T-helper 17 cell (primary cell): ENCODE measurements around the gene MSI2. TPM values are rescaled to one million over a fixed set of nuclear protein-coding genes. Genes with fewer than 3 reads are reported as not detected.

Source experiments
- ATAC-seq: fragments of 150-1000 bp; cut with Tn5 transposase; 2 replicates; pipeline ENCODE4 v1.10.0; 2021; ENCODE audit warnings: mild to moderate bottlenecking, moderate library complexity
- DNase-seq, 3 donors: peaks; one replicate each; pipeline versions ENCODE4 v3.0.0 to v3.0.0-alpha.2; 2020 to 2021
- H3K9me3 ChIP-seq: one replicate; pipeline ENCODE4 v1.7.0; 2013; ENCODE audit warnings: low read length, mild to moderate bottlenecking; ENCODE audit not compliant: control insufficient read depth, poor library complexity, severe bottlenecking
- H3K27ac Mint-ChIP-seq: one replicate; pipeline ENCODE4 v1.8.0; 2022; ENCODE audit warnings: mild to moderate bottlenecking, moderate library complexity, mixed read lengths
- H3K27me3 Mint-ChIP-seq: one replicate; pipeline ENCODE4 v1.8.0; 2022; ENCODE audit warnings: mixed read lengths
- H3K36me3 Mint-ChIP-seq: one replicate; pipeline ENCODE4 v1.8.0; 2022; ENCODE audit warnings: low read depth, mixed read lengths
- H3K4me1 Mint-ChIP-seq: one replicate; pipeline ENCODE4 v1.8.0; 2022; ENCODE audit warnings: mild to moderate bottlenecking, mixed read lengths
- H3K4me3 Mint-ChIP-seq: one replicate; pipeline ENCODE4 v1.8.0; 2022; ENCODE audit warnings: mild to moderate bottlenecking, moderate library complexity, mixed read lengths
- total RNA-seq, 4 donors: library from RNA in 2 of 4; stranded (reverse) in 2 of 4; gene quantifications; one replicate each; pipeline ENCODE4 v1.2.3 and lab custom pipeline; 2022 to 2026

MSI2 gene
- total RNA-seq, 2 donors from 2014 or later, result 148 to 151 TPM

GRCh38 chr17:57357830-57358430, 101.6 kb downstream of the MSI2 start:
- H3K9me3 ChIP-seq, result no peaks in the 10 kb centered on the region
- no peaks in the 10 kb centered on the region for H3K27me3 Mint-ChIP-seq
- ATAC-seq (no peak), DNase-seq (no peak)
- no peaks in the 10 kb centered on the region for H3K36me3 Mint-ChIP-seq
- H3K27ac Mint-ChIP-seq, result no peak overlapping the region
- peaks cover 44% of the 10 kb centered on the region for H3K4me1 Mint-ChIP-seq
- H3K4me3 Mint-ChIP-seq, result no peak overlapping the region

GRCh38 chr17:57360266-57360665, 103.9 kb downstream of the MSI2 start:
- Mint-ChIP-seq H3K27me3 (no peaks in the 10 kb centered on the region), H3K4me1 (peaks cover 30% of the 10 kb centered on the region), H3K27ac (peak overlapping the region; percentile 19), H3K36me3 (no peaks in the 10 kb centered on the region), H3K4me3 (no peak overlapping the region)
- ATAC-seq (no peak), DNase-seq (no peak)
- H3K9me3 ChIP-seq, result no peaks in the 10 kb centered on the region

- ATAC-seq (no peak), DNase-seq (no peak)
- peaks cover 2% of the 10 kb centered on the region for H3K36me3 Mint-ChIP-seq
- H3K4me1 Mint-ChIP-seq, result peaks cover 19% of the 10 kb centered on the region
- no peak overlapping the region for H3K27ac Mint-ChIP-seq
- no peaks in the 10 kb centered on the region for H3K9me3 ChIP-seq
- no peak overlapping the region for H3K4me3 Mint-ChIP-seq
- H3K27me3 Mint-ChIP-seq, result no peaks in the 10 kb centered on the region
Observed at GRCh38 chr17:57362797-57363556, 106.7 kb downstream of the MSI2 start.

GRCh38 chr17:57363580-57363979, 107.3 kb downstream of the MSI2 start:
- Mint-ChIP-seq H3K4me3 (no peak overlapping the region), H3K27ac (no peak overlapping the region), H3K27me3 (no peaks in the 10 kb centered on the region), H3K36me3 (peaks cover 2% of the 10 kb centered on the region), H3K4me1 (peaks cover 17% of the 10 kb centered on the region)
- no peak for DNase-seq
- no peak for ATAC-seq
- H3K9me3 ChIP-seq, result no peaks in the 10 kb centered on the region

GRCh38 chr17:57363998-57364643, 107.8 kb downstream of the MSI2 start:
- H3K36me3 Mint-ChIP-seq, result peaks cover 2% of the 10 kb centered on the region
- H3K27ac Mint-ChIP-seq, result no peak overlapping the region
- peaks cover 21% of the 10 kb centered on the region for H3K4me1 Mint-ChIP-seq
- no peaks in the 10 kb centered on the region for H3K27me3 Mint-ChIP-seq
- ATAC-seq (no peak), DNase-seq (no peak)
- H3K9me3 ChIP-seq, result no peaks in the 10 kb centered on the region
- H3K4me3 Mint-ChIP-seq, result no peak overlapping the region

- no peaks in the 10 kb centered on the region for H3K9me3 ChIP-seq
- Mint-ChIP-seq H3K4me1 (peaks cover 23% of the 10 kb centered on the region), H3K36me3 (peaks cover 2% of the 10 kb centered on the region), H3K4me3 (peak overlapping the region; percentile 5), H3K27me3 (no peaks in the 10 kb centered on the region), H3K27ac (no peak overlapping the region)
- ATAC-seq, result no peak
- no peak for DNase-seq
Observed at GRCh38 chr17:57365420-57365819, 109.1 kb downstream of the MSI2 start.

GRCh38 chr17:57366177-57366557, 109.8 kb downstream of the MSI2 start:
- H3K36me3 Mint-ChIP-seq, result peaks cover 2% of the 10 kb centered on the region
- DNase-seq (no peak), ATAC-seq (no peak)
- H3K27ac Mint-ChIP-seq, result no peak overlapping the region
- H3K9me3 ChIP-seq, result no peaks in the 10 kb centered on the region
- H3K27me3 Mint-ChIP-seq, result no peaks in the 10 kb centered on the region
- H3K4me3 Mint-ChIP-seq, result no peak overlapping the region
- H3K4me1 Mint-ChIP-seq, result peaks cover 23% of the 10 kb centered on the region

- no peak overlapping the region for H3K27ac Mint-ChIP-seq
- no peaks in the 10 kb centered on the region for H3K9me3 ChIP-seq
- peaks cover 2% of the 10 kb centered on the region for H3K36me3 Mint-ChIP-seq
- H3K4me1 Mint-ChIP-seq, result peaks cover 23% of the 10 kb centered on the region
- no peak overlapping the region for H3K4me3 Mint-ChIP-seq
- DNase-seq, result no peak
- ATAC-seq, result no peak
- no peaks in the 10 kb centered on the region for H3K27me3 Mint-ChIP-seq
Observed at GRCh38 chr17:57366558-57367351, 110.4 kb downstream of the MSI2 start.

GRCh38 chr17:57368637-57369336, 112.5 kb downstream of the MSI2 start:
- Mint-ChIP-seq H3K4me1 (peaks cover 17% of the 10 kb centered on the region), H3K27ac (peak overlapping the region; percentile 16), H3K36me3 (peaks cover 2% of the 10 kb centered on the region), H3K4me3 (no peak overlapping the region), H3K27me3 (no peaks in the 10 kb centered on the region)
- DNase-seq, result no peak
- no peak for ATAC-seq
- no peaks in the 10 kb centered on the region for H3K9me3 ChIP-seq

GRCh38 chr17:57369509-57369945, 113.2 kb downstream of the MSI2 start:
- Mint-ChIP-seq H3K27me3 (no peaks in the 10 kb centered on the region), H3K4me3 (no peak overlapping the region), H3K4me1 (peaks cover 17% of the 10 kb centered on the region), H3K27ac (peak overlapping the region; percentile 11), H3K36me3 (peaks cover 2% of the 10 kb centered on the region)
- no peak for DNase-seq
- ATAC-seq, result no peak
- no peaks in the 10 kb centered on the region for H3K9me3 ChIP-seq

- Mint-ChIP-seq H3K27me3 (no peaks in the 10 kb centered on the region), H3K4me3 (no peak overlapping the region), H3K36me3 (peaks cover 4% of the 10 kb centered on the region), H3K4me1 (peaks cover 20% of the 10 kb centered on the region), H3K27ac (peak overlapping the region; percentile 11)
- DNase-seq, result no peak
- H3K9me3 ChIP-seq, result no peaks in the 10 kb centered on the region
- ATAC-seq, result no peak
Observed at GRCh38 chr17:57370037-57370581, 113.8 kb downstream of the MSI2 start.

GRCh38 chr17:57370619-57371018, 114.3 kb downstream of the MSI2 start:
- peaks cover 2% of the 10 kb centered on the region for H3K36me3 Mint-ChIP-seq
- H3K9me3 ChIP-seq, result no peaks in the 10 kb centered on the region
- DNase-seq (no peak), ATAC-seq (no peak)
- H3K27ac Mint-ChIP-seq, result no peak overlapping the region
- H3K4me1 Mint-ChIP-seq, result peaks cover 15% of the 10 kb centered on the region
- no peak overlapping the region for H3K4me3 Mint-ChIP-seq
- no peaks in the 10 kb centered on the region for H3K27me3 Mint-ChIP-seq
